Vagina (tissue), 2 donors: ENCODE data around the gene STXBP4. TPM values are rescaled to one million over a fixed set of nuclear protein-coding genes. Genes with fewer than 3 reads are reported as not detected.

Experiments used
- DNase-seq, 2 donors: peaks; one replicate each; pipeline ENCODE4 v3.0.0-alpha.2; 2017; ENCODE audit errors: extremely low spot score in 2 of 2
- H3K27ac ChIP-seq: fragments of 200-600 bp; sonication (generic); one replicate; pipeline ENCODE4 v1.5.1; 2019
- H3K27me3 ChIP-seq: fragments of 200-600 bp; sonication (generic); one replicate; pipeline ENCODE4 v1.5.1; 2019
- H3K36me3 ChIP-seq, 2 donors: fragments of 200-600 bp; sonication (generic); one replicate each; pipeline ENCODE4 v1.5.1; 2017 to 2019
- H3K4me1 ChIP-seq: fragments of 200-600 bp; sonication (generic); one replicate; pipeline ENCODE4 v1.5.1; 2019
- H3K4me3 ChIP-seq, 2 donors: fragments of 200-600 bp; sonication (generic); 1 replicate in 1 of 2; 2 replicates in 1 of 2; pipeline ENCODE4 v1.5.1; 2016 to 2019
- H3K9me3 ChIP-seq: fragments of 200-600 bp; sonication (generic); one replicate; pipeline ENCODE4 v1.5.1; 2019
- POLR2A ChIP-seq, 2 donors: fragments of 450-650 bp; IDR thresholded peaks; one replicate each; pipeline ENCODE4 v1.6.1; 2017; ENCODE audit warnings: antibody characterized with exemption in 2 of 2, mild to moderate bottlenecking in 2 of 2, moderate library complexity in 2 of 2
- POLR2AphosphoS5 ChIP-seq, 2 donors: sonication (generic); formaldehyde crosslinking; IDR thresholded peaks; one replicate each; pipeline ENCODE4 v1.9.0; 2017; ENCODE audit warnings: antibody characterized with exemption in 2 of 2, mild to moderate bottlenecking in 2 of 2, low read depth in 1 of 2; ENCODE audit not compliant: insufficient read depth in 1 of 2
- intact Hi-C: fragments of 100-400 bp; cut with DNase I; formaldehyde crosslinking; loops from one replicate; pipeline ENCODE4 v1.15.1; 2023
- total RNA-seq: library from RNA; depleted of rRNA; stranded (reverse); fragments of >200 nt; gene quantifications from one replicate; pipeline ENCODE4 v1.2.3, GENCODE V29; 2016
- TF ChIP-seq, protein P1 (sequence below), 3 experiments: fragments of 450-650 bp in 2 of 3; fragments of 200-600 bp in 1 of 3; sonication (generic) in 1 of 3; IDR thresholded peaks; one replicate each; pipeline ENCODE4 v1.5.1; 2017 to 2019; ENCODE audit warnings: antibody characterized with exemption in 3 of 3, mild to moderate bottlenecking in 2 of 3, moderate library complexity in 2 of 3

Gene STXBP4
- total RNA-seq, 1 donor from 2014 or later, result 9.6 TPM

- Histone ChIP-seq H3K9me3 (no peaks in the 10 kb centered on the region), H3K27me3 (no peaks in the 10 kb centered on the region), H3K4me1 (no peaks in the 10 kb centered on the region), H3K27ac (no peak overlapping the region), H3K36me3 (no peaks in the 10 kb centered on the region), H3K4me3 (no peak overlapping the region)
- no peak for TF ChIP-seq POLR2A (IDR thresholded peaks at IDR 0.05)
- TF ChIP-seq POLR2AphosphoS5 (IDR thresholded peaks at IDR 0.05; ENCODE audit: insufficient read depth in 1 of 2, low read depth in 1 of 2), result no peak
- TF ChIP-seq, protein P1, sequence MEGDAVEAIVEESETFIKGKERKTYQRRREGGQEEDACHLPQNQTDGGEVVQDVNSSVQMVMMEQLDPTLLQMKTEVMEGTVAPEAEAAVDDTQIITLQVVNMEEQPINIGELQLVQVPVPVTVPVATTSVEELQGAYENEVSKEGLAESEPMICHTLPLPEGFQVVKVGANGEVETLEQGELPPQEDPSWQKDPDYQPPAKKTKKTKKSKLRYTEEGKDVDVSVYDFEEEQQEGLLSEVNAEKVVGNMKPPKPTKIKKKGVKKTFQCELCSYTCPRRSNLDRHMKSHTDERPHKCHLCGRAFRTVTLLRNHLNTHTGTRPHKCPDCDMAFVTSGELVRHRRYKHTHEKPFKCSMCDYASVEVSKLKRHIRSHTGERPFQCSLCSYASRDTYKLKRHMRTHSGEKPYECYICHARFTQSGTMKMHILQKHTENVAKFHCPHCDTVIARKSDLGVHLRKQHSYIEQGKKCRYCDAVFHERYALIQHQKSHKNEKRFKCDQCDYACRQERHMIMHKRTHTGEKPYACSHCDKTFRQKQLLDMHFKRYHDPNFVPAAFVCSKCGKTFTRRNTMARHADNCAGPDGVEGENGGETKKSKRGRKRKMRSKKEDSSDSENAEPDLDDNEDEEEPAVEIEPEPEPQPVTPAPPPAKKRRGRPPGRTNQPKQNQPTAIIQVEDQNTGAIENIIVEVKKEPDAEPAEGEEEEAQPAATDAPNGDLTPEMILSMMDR (IDR thresholded peaks at IDR 0.05), result no peak
- no peak for DNase-seq
- intact Hi-C loops, result no loop called here
Measured at GRCh38 chr17:55086635-55087058, 118.1 kb downstream of the STXBP4 start.

GRCh38 chr17:55089256-55089655, 120.7 kb downstream of the STXBP4 start:
- Histone ChIP-seq H3K36me3 (no peaks in the 10 kb centered on the region), H3K4me3 (no peak overlapping the region), H3K4me1 (no peaks in the 10 kb centered on the region), H3K9me3 (no peaks in the 10 kb centered on the region), H3K27me3 (no peaks in the 10 kb centered on the region), H3K27ac (no peak overlapping the region)
- intact Hi-C loops, result no loop called here
- DNase-seq, result no peak
- TF ChIP-seq POLR2AphosphoS5 (IDR thresholded peaks at IDR 0.05; ENCODE audit: insufficient read depth in 1 of 2, low read depth in 1 of 2) (no peak), POLR2A (IDR thresholded peaks at IDR 0.05) (no peak)
- TF ChIP-seq, protein P1 (IDR thresholded peaks at IDR 0.05), result no peak

DNA sequence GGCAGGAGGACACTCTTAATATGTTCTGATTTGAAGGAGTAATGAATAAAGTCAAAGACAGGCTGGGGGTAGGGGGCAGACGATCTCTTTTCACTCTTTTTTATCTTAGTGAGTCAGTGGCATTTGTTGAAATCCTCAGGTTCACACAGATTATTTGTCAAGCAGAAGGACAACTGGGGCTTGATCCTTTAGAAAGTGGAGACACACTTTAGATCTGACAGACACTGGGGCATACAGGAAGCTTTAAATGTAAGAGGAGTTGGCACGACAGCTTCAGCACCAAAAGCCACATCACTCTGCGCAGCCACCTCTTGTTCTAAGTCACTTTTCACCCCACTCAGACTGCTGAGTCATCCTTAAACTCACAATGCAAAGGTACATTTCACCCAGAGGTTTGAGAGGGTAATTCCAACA, 121.5 kb downstream of the STXBP4 start:
- TF ChIP-seq POLR2AphosphoS5 (IDR thresholded peaks at IDR 0.05; ENCODE audit: insufficient read depth in 1 of 2, low read depth in 1 of 2) (no peak), POLR2A (IDR thresholded peaks at IDR 0.05) (no peak)
- TF ChIP-seq, protein P1 (IDR thresholded peaks at IDR 0.05), result no peak
- H3K9me3 ChIP-seq, result no peaks in the 10 kb centered on the region
- intact Hi-C loops, result no loop called here
- no peaks in the 10 kb centered on the region for H3K27me3 ChIP-seq
- DNase-seq, result no peak
- no peaks in the 10 kb centered on the region for H3K4me1 ChIP-seq
- no peak overlapping the region for H3K27ac ChIP-seq
- H3K4me3 ChIP-seq, result no peak overlapping the region
- H3K36me3 ChIP-seq, result no peaks in the 10 kb centered on the region

DNA sequence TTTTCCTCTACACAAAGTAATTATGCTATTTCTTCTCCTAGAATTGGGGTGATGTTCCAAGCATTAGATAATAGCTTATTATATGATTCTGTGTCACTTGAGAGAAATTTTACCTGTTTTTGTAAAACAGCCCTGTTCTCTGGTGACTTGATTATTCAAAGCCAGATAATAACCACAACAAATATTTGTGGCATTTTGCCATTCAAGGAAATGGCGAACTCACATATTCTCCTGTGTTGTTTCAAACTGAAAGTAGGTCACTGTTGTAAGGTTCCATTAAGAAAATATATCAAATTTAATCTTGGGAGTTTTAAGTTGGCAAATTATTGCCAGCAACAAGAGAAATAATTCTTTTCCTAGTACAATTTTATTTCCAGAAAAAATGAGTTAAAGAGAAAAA, 124.8 kb downstream of the STXBP4 start:
- Histone ChIP-seq H3K27ac (no peak overlapping the region), H3K4me3 (no peak overlapping the region), H3K27me3 (no peaks in the 10 kb centered on the region), H3K9me3 (no peaks in the 10 kb centered on the region), H3K4me1 (no peaks in the 10 kb centered on the region), H3K36me3 (no peaks in the 10 kb centered on the region)
- DNase-seq, result no peak
- TF ChIP-seq POLR2AphosphoS5 (IDR thresholded peaks at IDR 0.05; ENCODE audit: insufficient read depth in 1 of 2, low read depth in 1 of 2) (no peak), POLR2A (IDR thresholded peaks at IDR 0.05) (no peak)
- TF ChIP-seq, protein P1 (IDR thresholded peaks at IDR 0.05), result no peak
- intact Hi-C loops, result no loop called here

DNA sequence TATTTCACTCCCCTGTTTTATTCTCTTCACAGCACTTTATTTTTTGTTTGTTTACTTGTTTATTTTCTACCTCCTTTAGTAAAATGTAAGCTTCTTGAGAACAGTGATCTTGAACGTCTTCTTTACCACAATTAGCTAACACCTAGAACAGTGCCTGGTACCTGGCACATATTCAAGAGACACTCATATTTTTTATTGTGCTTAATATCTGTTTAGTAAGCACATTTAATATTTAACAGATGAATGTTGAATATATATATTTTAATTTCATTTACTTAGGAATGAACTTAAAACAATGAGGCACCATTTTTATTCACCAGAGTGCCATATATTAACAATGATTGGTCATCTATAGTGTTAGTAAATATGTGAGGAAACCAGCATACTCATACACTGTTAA, 130.2 kb downstream of the STXBP4 start:
- no peak for DNase-seq
- Histone ChIP-seq H3K4me1 (no peaks in the 10 kb centered on the region), H3K36me3 (no peaks in the 10 kb centered on the region), H3K9me3 (no peaks in the 10 kb centered on the region), H3K27me3 (no peaks in the 10 kb centered on the region), H3K4me3 (no peak overlapping the region), H3K27ac (no peak overlapping the region)
- intact Hi-C loops, result no loop called here
- no peak for TF ChIP-seq POLR2A (IDR thresholded peaks at IDR 0.05)

DNA sequence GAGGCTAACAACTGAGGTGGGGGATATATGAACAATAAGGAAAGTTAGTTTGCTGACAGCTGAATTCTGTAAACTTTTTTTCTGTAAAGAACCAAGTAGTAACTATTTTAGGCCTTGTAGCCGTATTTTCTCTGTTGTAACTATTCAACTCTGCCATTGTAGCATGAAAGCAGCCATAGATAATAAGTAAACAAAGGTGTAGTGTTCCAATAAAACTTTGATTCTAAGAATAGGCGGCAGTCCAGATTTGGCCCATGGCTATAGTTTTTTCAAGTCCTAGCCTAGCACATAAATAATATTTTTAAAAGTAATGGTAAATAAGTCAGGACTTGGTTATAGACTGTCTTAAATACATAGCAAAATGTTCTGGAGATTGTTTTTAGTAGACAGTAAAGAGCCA, 142.0 kb downstream of the STXBP4 start:
- Histone ChIP-seq H3K4me3 (no peak overlapping the region), H3K9me3 (no peaks in the 10 kb centered on the region), H3K27ac (no peak overlapping the region), H3K27me3 (no peaks in the 10 kb centered on the region), H3K4me1 (no peaks in the 10 kb centered on the region), H3K36me3 (no peaks in the 10 kb centered on the region)
- DNase-seq, result no peak
- TF ChIP-seq, protein P1 (IDR thresholded peaks at IDR 0.05), result no peak
- intact Hi-C loops, result no loop called here
